ENCODE results near the gene ANKRD33B. TPM values are rescaled to one million over a fixed set of nuclear protein-coding genes. Genes with fewer than 3 reads are reported as not detected.

The ANKRD33B gene
- total and polyA plus RNA-seq, 9 of the 15 experiments (the other 6 are each of a cell fraction or from before 2014, with no cell fraction given): 0.10 to 1.7 (median 0.40) TPM

- no peak for TF ChIP-seq RNF219 (CRISPR knock-in tag; IDR thresholded peaks at IDR 0.05)
- TF ChIP-seq NCOA6 (IDR thresholded peaks at IDR 0.05): no peak
- no peak for TF ChIP-seq ZNF431 (CRISPR knock-in tag; IDR thresholded peaks at IDR 0.05)
These were observed 36.5 kb upstream of the ANKRD33B start (continued) for GRCh38 chr5:10527281-10527950.

- H3K79me2 ChIP-seq (ENCODE audit: control insufficient read depth, insufficient read depth, low read length): no peaks in the 10 kb centered on the region
- no peaks in the 10 kb centered on the region for H3K9me1 ChIP-seq (ENCODE audit: control insufficient read depth, insufficient read depth, low read length)
- no TSS peak for BruUV-seq (replicated peaks)
- H3K9ac ChIP-seq (ENCODE audit: insufficient read depth in 1 of 2, low read depth in 2 of 2, low read length in 2 of 2): no peak overlapping the region
- WGBS (ENCODE audit: insufficient coverage, low coverage, missing lambda C conversion rate): 19% methylated on average over 9 of the region's 9 CpGs
- POLR2A ChIA-PET: interaction anchor here (0.6 kb wide), 1 partner anchor 227 kb away, joined by 3 read pairs; no protein-coding TSS in a partner anchor
- no peak for FAIRE-seq
- H3K4me2 ChIP-seq (ENCODE audit: insufficient read depth, low read length): no peak overlapping the region
- ATAC-seq: peak; percentile 50
- H3K27me3 ChIP-seq (ENCODE audit: control insufficient read depth in 2 of 2, insufficient read depth in 2 of 2, low read length in 2 of 2): peaks cover 22 to 53% of the 10 kb centered on the region in 2 experiments
- no peak for DNase-seq (ENCODE audit: extremely low read depth in 1 of 4, low spot score in 3 of 4)
- intact Hi-C loops (cut with micrococcal nuclease): no loop called here
- no peak overlapping the region for H3K4me3 ChIP-seq
- no peak overlapping the region for H3K27ac ChIP-seq (ENCODE audit: extremely low read depth, low read depth, low read length)
- in situ Hi-C loops (cut with MboI): no loop called here
- H4K20me1 ChIP-seq (replicated peaks; ENCODE audit: control insufficient read depth, insufficient read depth, low read length): no peaks in the 10 kb centered on the region
- H2AFZ ChIP-seq (ENCODE audit: low read depth, low read length): no peak overlapping the region
- CTCF ChIA-PET (ENCODE audit: low intra/inter-chr PET ratio): no interaction called here
- H3K4me1 ChIP-seq (replicated peaks in 1 of 2; ENCODE audit: control insufficient read depth in 2 of 2, insufficient read depth in 2 of 2, low read length in 2 of 2): peaks cover 4 to 7% of the 10 kb centered on the region in 2 experiments; a peak in 4 of 5 replicates
- H3K36me3 ChIP-seq (ENCODE audit: control insufficient read depth, insufficient read depth, low read length): no peaks in the 10 kb centered on the region
- no peaks in the 10 kb centered on the region for H3K9me3 ChIP-seq (replicated peaks; ENCODE audit: control insufficient read depth, insufficient read depth, low read depth, low read length)
- no peak for TF ChIP-seq PBX2 (CRISPR knock-in tag; IDR thresholded peaks at IDR 0.05; ENCODE audit: low read depth)
- TF ChIP-seq PBX2 (tag; conservative IDR thresholded peaks at IDR 0.05; ENCODE audit: low read depth): no peak
- no peak for TF ChIP-seq ILF3 (IDR thresholded peaks at IDR 0.05; ENCODE audit: borderline replicate concordance)
- no peak for TF ChIP-seq SIRT6 (IDR thresholded peaks at IDR 0.05; ENCODE audit: low read depth, low read length)
- TF ChIP-seq HNRNPLL (IDR thresholded peaks at IDR 0.05; ENCODE audit: low read depth, low read length, poor library complexity, severe bottlenecking): no peak
- TF ChIP-seq HINFP (tag; conservative IDR thresholded peaks at IDR 0.05; ENCODE audit: low read depth): no peak
- no peak for TF ChIP-seq ZNF175 (CRISPR knock-in tag; IDR thresholded peaks at IDR 0.05; ENCODE audit: low read depth)
- no peak for TF ChIP-seq RB1 (IDR thresholded peaks at IDR 0.05; ENCODE audit: low read depth)
These were observed 35.6 kb upstream of the ANKRD33B start for GRCh38 chr5:10528056-10528816.

Measured in K562 (cell line).